ENCODE data around the gene WBP4. TPM values are rescaled to one million over a fixed set of nuclear protein-coding genes. Genes with fewer than 3 reads are reported as not detected.

WBP4 gene
- total RNA-seq, 4 donors from 2014 or later: 6.1 to 12.6 (median 7.1) TPM

DNA sequence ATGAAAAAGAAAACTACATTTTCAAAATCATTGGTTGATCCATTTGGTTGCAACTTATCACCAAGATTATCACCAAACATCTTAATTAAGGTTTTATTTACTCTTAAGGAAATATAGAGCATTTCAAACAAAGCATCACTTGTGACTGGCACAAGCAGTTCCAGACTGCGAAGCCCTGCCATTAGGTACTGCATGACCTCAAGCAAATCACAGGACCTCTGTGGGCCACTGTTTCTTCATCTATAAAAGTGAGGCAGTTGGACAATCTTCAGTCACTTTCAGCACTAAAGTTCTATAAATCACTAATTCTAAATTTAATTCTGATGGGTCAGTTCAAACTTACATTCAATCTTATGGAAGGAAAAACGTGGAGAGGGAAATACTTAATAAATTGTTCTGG lies 44.1 kb upstream of the WBP4 start:
- intact Hi-C loops (cut with DNase I): no loop called here
- no peaks in the 10 kb centered on the region for H3K27me3 ChIP-seq
- 22 to 31% methylated on average over 2 of the region's 2 CpGs for WGBS, 2 donors
- peak overlapping the region; percentile 71 to 95 (median 88) for H3K27ac ChIP-seq
- peak overlapping the region; percentile 36 to 62 (median 48) for H3K4me3 ChIP-seq
- H3K4me1 ChIP-seq: peaks cover 21 to 80% (median 23%) of the 10 kb centered on the region in 3 donors
- peak in 2 of 4 donors; percentile 21 to 59 for TF ChIP-seq POLR2A (IDR thresholded peaks at IDR 0.05)
- TF ChIP-seq, protein P1, sequence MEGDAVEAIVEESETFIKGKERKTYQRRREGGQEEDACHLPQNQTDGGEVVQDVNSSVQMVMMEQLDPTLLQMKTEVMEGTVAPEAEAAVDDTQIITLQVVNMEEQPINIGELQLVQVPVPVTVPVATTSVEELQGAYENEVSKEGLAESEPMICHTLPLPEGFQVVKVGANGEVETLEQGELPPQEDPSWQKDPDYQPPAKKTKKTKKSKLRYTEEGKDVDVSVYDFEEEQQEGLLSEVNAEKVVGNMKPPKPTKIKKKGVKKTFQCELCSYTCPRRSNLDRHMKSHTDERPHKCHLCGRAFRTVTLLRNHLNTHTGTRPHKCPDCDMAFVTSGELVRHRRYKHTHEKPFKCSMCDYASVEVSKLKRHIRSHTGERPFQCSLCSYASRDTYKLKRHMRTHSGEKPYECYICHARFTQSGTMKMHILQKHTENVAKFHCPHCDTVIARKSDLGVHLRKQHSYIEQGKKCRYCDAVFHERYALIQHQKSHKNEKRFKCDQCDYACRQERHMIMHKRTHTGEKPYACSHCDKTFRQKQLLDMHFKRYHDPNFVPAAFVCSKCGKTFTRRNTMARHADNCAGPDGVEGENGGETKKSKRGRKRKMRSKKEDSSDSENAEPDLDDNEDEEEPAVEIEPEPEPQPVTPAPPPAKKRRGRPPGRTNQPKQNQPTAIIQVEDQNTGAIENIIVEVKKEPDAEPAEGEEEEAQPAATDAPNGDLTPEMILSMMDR (IDR thresholded peaks at IDR 0.05): no peak
- no peaks in the 10 kb centered on the region for H3K9me3 ChIP-seq
- no peak for DNase-seq
- H3K36me3 ChIP-seq: peaks cover 0 to 9% (median 0%) of the 10 kb centered on the region in 3 donors

DNA sequence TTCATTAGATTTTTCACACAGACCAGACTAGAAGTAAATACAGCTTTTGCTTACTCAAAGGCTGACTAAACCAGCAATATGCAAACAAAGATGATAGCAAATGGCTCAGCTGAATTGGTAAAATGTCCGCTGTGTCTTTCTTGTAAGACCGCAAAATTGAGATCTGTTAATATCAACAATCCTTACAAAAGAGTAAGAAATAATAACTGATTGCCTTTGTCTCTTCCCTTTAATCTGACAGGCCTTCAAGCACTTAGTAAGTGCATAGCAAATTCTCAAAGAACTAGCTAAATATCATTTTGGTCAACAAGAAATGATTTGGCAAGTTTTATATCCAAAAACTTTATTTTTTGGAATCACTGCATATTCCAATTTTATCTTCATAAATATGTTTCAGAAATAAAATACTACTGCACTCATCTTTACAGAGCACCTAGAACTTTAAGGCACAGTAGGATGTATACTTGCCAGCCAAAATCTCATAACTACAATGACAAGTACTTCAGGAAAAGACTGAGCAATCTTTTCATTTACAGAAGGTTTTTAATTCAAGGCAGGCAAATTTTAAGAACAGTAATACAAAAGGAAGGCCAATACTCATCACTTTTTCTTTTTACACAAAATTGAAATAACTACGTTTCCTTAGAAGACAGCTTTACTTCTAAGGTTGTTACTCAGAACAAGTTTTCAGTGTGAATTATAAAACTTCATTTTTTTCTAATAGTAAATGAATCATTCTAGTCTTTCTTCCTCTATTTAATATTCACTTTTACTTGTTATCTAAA lies 43.3 kb upstream of the WBP4 start:
- intact Hi-C loops (cut with DNase I): no loop called here
- TF ChIP-seq POLR2A (IDR thresholded peaks at IDR 0.05): no peak
- TF ChIP-seq, protein P1 (IDR thresholded peaks at IDR 0.05): no peak
- Histone ChIP-seq H3K4me1 (peaks cover 21 to 72% (median 23%) of the 10 kb centered on the region in 3 donors), H3K36me3 (peaks cover 0 to 4% (median 0%) of the 10 kb centered on the region in 3 donors), H3K4me3 (peak overlapping the region; percentile 36 to 62 (median 48)), H3K9me3 (no peaks in the 10 kb centered on the region), H3K27ac (peak overlapping the region; percentile 82 to 95 (median 88)), H3K27me3 (no peaks in the 10 kb centered on the region)
- 14 to 24% methylated on average over 3 of the region's 3 CpGs for WGBS, 2 donors
- no peak for DNase-seq

DNA sequence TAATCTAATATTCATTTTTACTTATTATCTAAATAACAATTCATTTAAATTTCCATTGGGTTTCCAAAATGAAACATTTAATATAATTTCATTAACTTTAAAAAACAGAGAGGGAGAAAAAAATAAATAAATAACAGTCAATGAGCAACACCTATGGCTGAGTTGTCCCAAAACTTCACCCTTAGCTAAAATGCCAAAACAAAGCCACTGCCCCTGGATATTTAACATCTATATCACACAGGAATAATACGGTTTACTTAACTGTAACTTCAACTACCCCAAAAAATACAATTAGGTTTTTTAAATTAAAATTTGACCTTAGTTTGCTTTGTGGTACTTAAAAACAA lies 42.7 kb upstream of the WBP4 start:
- peak overlapping the region; percentile 85 to 95 (median 91) for H3K27ac ChIP-seq
- peaks cover 21 to 66% (median 23%) of the 10 kb centered on the region in 3 donors for H3K4me1 ChIP-seq
- H3K36me3 ChIP-seq: no peaks in the 10 kb centered on the region
- no peaks in the 10 kb centered on the region for H3K9me3 ChIP-seq
- no peaks in the 10 kb centered on the region for H3K27me3 ChIP-seq
- intact Hi-C loops (cut with DNase I): no loop called here
- TF ChIP-seq POLR2A (IDR thresholded peaks at IDR 0.05): no peak
- TF ChIP-seq, protein P1 (IDR thresholded peaks at IDR 0.05): no peak
- DNase-seq: no peak
- WGBS, 2 donors: 22 to 35% methylated on average over 1 of the region's 1 CpG
- H3K4me3 ChIP-seq: peak overlapping the region; percentile 36 to 62 (median 48)

DNA sequence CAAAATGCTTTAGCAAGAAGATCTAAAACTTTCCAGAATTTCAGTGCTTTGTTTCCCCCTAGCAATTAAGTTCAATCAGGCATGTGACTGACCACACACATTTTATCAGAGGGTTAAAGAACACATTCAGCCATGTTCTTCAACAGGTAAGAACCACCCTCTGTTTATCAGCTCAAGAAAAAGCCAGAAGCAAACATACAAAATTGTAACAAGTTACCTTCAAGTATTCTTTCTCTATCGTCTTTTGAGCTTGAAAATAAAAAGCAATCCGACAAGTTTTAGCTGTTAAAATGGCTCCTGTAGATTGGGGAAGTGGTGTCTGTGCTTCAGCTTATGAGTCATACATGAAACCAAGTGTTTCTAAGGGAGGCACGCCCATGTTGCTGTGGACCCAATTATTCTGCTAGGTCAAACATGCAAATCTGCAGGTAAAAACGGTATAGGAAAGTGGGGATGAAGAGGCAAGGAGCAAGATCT lies 42.3 kb upstream of the WBP4 start, which contains the start of gene ELF1:
TSS of gene ELF1 (minus strand) at position 306 of the 477 bp plus-strand sequence. CDS start 37,262 bp downstream, outside the sequence.
- no peaks in the 10 kb centered on the region for H3K27me3 ChIP-seq
- H3K4me1 ChIP-seq: peaks cover 21 to 61% (median 23%) of the 10 kb centered on the region in 3 donors
- intact Hi-C loops (cut with DNase I): no loop called here
- DNase-seq: peak; percentile 28
- peak within 1 kb of the TSS; percentile 85 to 95 (median 91) for H3K27ac ChIP-seq
- no peaks in the 10 kb centered on the region for H3K36me3 ChIP-seq
- no peaks in the 10 kb centered on the region for H3K9me3 ChIP-seq
- peak within 1 kb of the TSS; percentile 36 to 62 (median 48) for H3K4me3 ChIP-seq
- TF ChIP-seq, protein P1 (IDR thresholded peaks at IDR 0.05): no peak
- peak in 1 of 4 donors; percentile 61 for TF ChIP-seq POLR2A (IDR thresholded peaks at IDR 0.05)
- WGBS, 2 donors: 19 to 25% methylated on average over 4 of the region's 4 CpGs

All from esophagus squamous epithelium (tissue), 5 donors.